Immature natural killer cell (primary cell): ENCODE data around the gene SVEP1. TPM values are rescaled to one million over a fixed set of nuclear protein-coding genes. Genes with fewer than 3 reads are reported as not detected.

ENCODE experiments used
- DNase-seq, 3 donors: peaks; one replicate each; pipeline ENCODE4 v3.0.0; 2022; ENCODE audit warnings: mixed read lengths in 1 of 3
- H3K27ac Mint-ChIP-seq, 6 donors: one replicate each; pipeline ENCODE4 v1.8.0; 2020; ENCODE audit warnings: mixed read lengths in 6 of 6, mild to moderate bottlenecking in 5 of 6, inconsistent platforms in 4 of 6, moderate library complexity in 3 of 6
- H3K27me3 Mint-ChIP-seq, 3 donors: one replicate each; pipeline ENCODE4 v1.8.0; 2020 to 2021; ENCODE audit warnings: low read depth in 3 of 3, mild to moderate bottlenecking in 3 of 3, mixed read lengths in 3 of 3, moderate library complexity in 3 of 3, inconsistent platforms in 1 of 3
- H3K36me3 Mint-ChIP-seq, 3 donors: one replicate each; pipeline ENCODE4 v1.8.0; 2020; ENCODE audit warnings: mixed read lengths in 3 of 3, inconsistent platforms in 2 of 3, mild to moderate bottlenecking in 2 of 3
- H3K4me1 Mint-ChIP-seq, 2 donors: one replicate each; pipeline ENCODE4 v1.8.0; 2020; ENCODE audit warnings: inconsistent platforms in 2 of 2, mild to moderate bottlenecking in 2 of 2, mixed read lengths in 2 of 2, moderate library complexity in 1 of 2
- H3K4me3 Mint-ChIP-seq, 5 donors: one replicate each; pipeline ENCODE4 v1.8.0; 2020; ENCODE audit warnings: mild to moderate bottlenecking in 5 of 5, mixed read lengths in 5 of 5, inconsistent platforms in 3 of 5, moderate library complexity in 3 of 5
- H3K9me3 Mint-ChIP-seq, 6 donors: one replicate each; pipeline ENCODE4 v1.8.0; 2020; ENCODE audit warnings: mild to moderate bottlenecking in 6 of 6, mixed read lengths in 6 of 6, inconsistent platforms in 4 of 6, moderate library complexity in 3 of 6
- polyA plus RNA-seq, 3 donors: library from polyadenylated mRNA; unstranded; fragments of 300-500 nt; fragmentation: Illumina TruSeq; gene quantifications; one replicate each; pipeline ENCODE4 v1.2.3, GENCODE V29; 2021

Gene SVEP1
- polyA plus RNA-seq, 3 donors from 2014 or later, result 0.03 TPM; not detected in 2

- Mint-ChIP-seq H3K36me3 (no peaks in the 10 kb centered on the region), H3K27ac (no peak overlapping the region), H3K4me1 (no peaks in the 10 kb centered on the region), H3K4me3 (no peak overlapping the region), H3K9me3 (no peaks in the 10 kb centered on the region), H3K27me3 (peaks cover 0 to 3% (median 2%) of the 10 kb centered on the region in 3 donors)
- no peak for DNase-seq
Measured at GRCh38 chr9:110476251-110476650, 103.3 kb downstream of the SVEP1 start.

GRCh38 chr9:110472111-110472510 is 107.4 kb downstream of the SVEP1 start:
- no peaks in the 10 kb centered on the region for H3K36me3 Mint-ChIP-seq
- DNase-seq, result no peak
- H3K4me3 Mint-ChIP-seq, result no peak overlapping the region
- peaks cover 0 to 2% (median 0%) of the 10 kb centered on the region in 3 donors for H3K27me3 Mint-ChIP-seq
- no peaks in the 10 kb centered on the region for H3K4me1 Mint-ChIP-seq
- H3K27ac Mint-ChIP-seq, result no peak overlapping the region
- peaks cover 0 to 1% (median 0%) of the 10 kb centered on the region in 6 donors for H3K9me3 Mint-ChIP-seq

GRCh38 chr9:110468950-110469349 is 110.6 kb downstream of the SVEP1 start:
- DNase-seq, result no peak
- H3K27me3 Mint-ChIP-seq, result no peaks in the 10 kb centered on the region
- no peaks in the 10 kb centered on the region for H3K36me3 Mint-ChIP-seq
- no peaks in the 10 kb centered on the region for H3K4me1 Mint-ChIP-seq
- no peak overlapping the region for H3K27ac Mint-ChIP-seq
- H3K9me3 Mint-ChIP-seq, result peaks cover 0 to 1% (median 0%) of the 10 kb centered on the region in 6 donors
- H3K4me3 Mint-ChIP-seq, result no peak overlapping the region

- Mint-ChIP-seq H3K9me3 (peaks cover 0 to 4% (median 2%) of the 10 kb centered on the region in 6 donors), H3K36me3 (no peaks in the 10 kb centered on the region), H3K4me1 (no peaks in the 10 kb centered on the region), H3K27me3 (no peaks in the 10 kb centered on the region), H3K27ac (no peak overlapping the region), H3K4me3 (no peak overlapping the region)
- DNase-seq, result no peak
Measured at GRCh38 chr9:110465190-110465589, 114.4 kb downstream of the SVEP1 start.

- H3K4me1 Mint-ChIP-seq, result no peaks in the 10 kb centered on the region
- peaks cover 0 to 4% (median 2%) of the 10 kb centered on the region in 6 donors for H3K9me3 Mint-ChIP-seq
- DNase-seq, result no peak
- H3K27me3 Mint-ChIP-seq, result no peaks in the 10 kb centered on the region
- no peak overlapping the region for H3K27ac Mint-ChIP-seq
- H3K4me3 Mint-ChIP-seq, result no peak overlapping the region
- no peaks in the 10 kb centered on the region for H3K36me3 Mint-ChIP-seq
Measured at GRCh38 chr9:110464321-110464720, 115.2 kb downstream of the SVEP1 start.

- Mint-ChIP-seq H3K36me3 (no peaks in the 10 kb centered on the region), H3K9me3 (peaks cover 0 to 5% (median 2%) of the 10 kb centered on the region in 6 donors)
- no peak for DNase-seq
Measured at GRCh38 chr9:110463499-110463898, 116.0 kb downstream of the SVEP1 start.

GRCh38 chr9:110457245-110457644 is 122.3 kb downstream of the SVEP1 start:
- Mint-ChIP-seq H3K27ac (no peak overlapping the region), H3K36me3 (no peaks in the 10 kb centered on the region), H3K4me1 (no peaks in the 10 kb centered on the region), H3K27me3 (peaks cover 2 to 3% (median 2%) of the 10 kb centered on the region in 3 donors), H3K9me3 (peaks cover 0 to 4% (median 2%) of the 10 kb centered on the region in 6 donors), H3K4me3 (no peak overlapping the region)
- DNase-seq, result no peak

More at GRCh38 chr9:110463499-110463898, 116.0 kb downstream of the SVEP1 start:
- H3K4me1 Mint-ChIP-seq, result no peaks in the 10 kb centered on the region
- no peak overlapping the region for H3K27ac Mint-ChIP-seq
- H3K4me3 Mint-ChIP-seq, result no peak overlapping the region
- H3K27me3 Mint-ChIP-seq, result no peaks in the 10 kb centered on the region

GRCh38 chr9:110456681-110457080 is 122.9 kb downstream of the SVEP1 start:
- no peaks in the 10 kb centered on the region for H3K36me3 Mint-ChIP-seq
- peaks cover 2 to 3% (median 3%) of the 10 kb centered on the region in 3 donors for H3K27me3 Mint-ChIP-seq
- H3K27ac Mint-ChIP-seq, result no peak overlapping the region
- DNase-seq, result no peak
- no peaks in the 10 kb centered on the region for H3K4me1 Mint-ChIP-seq
- no peak overlapping the region for H3K4me3 Mint-ChIP-seq
- peaks cover 0 to 4% (median 2%) of the 10 kb centered on the region in 6 donors for H3K9me3 Mint-ChIP-seq

GRCh38 chr9:110455860-110456259 is 123.7 kb downstream of the SVEP1 start:
- H3K27ac Mint-ChIP-seq, result no peak overlapping the region
- H3K36me3 Mint-ChIP-seq, result no peaks in the 10 kb centered on the region
- H3K9me3 Mint-ChIP-seq, result peaks cover 0 to 4% (median 2%) of the 10 kb centered on the region in 6 donors
- H3K4me3 Mint-ChIP-seq, result no peak overlapping the region
- DNase-seq, result no peak
- peaks cover 2 to 3% (median 3%) of the 10 kb centered on the region in 3 donors for H3K27me3 Mint-ChIP-seq
- no peaks in the 10 kb centered on the region for H3K4me1 Mint-ChIP-seq

GRCh38 chr9:110452227-110452801 is 127.2 kb downstream of the SVEP1 start:
- Mint-ChIP-seq H3K27me3 (peaks cover 2 to 5% (median 4%) of the 10 kb centered on the region in 3 donors), H3K36me3 (no peaks in the 10 kb centered on the region), H3K9me3 (peaks cover 0 to 4% (median 0%) of the 10 kb centered on the region in 6 donors), H3K4me1 (no peaks in the 10 kb centered on the region), H3K4me3 (no peak overlapping the region), H3K27ac (no peak overlapping the region)
- no peak for DNase-seq

- H3K4me3 Mint-ChIP-seq, result no peak overlapping the region
Measured at GRCh38 chr9:110451726-110452125, 127.8 kb downstream of the SVEP1 start.

GRCh38 chr9:110447476-110447875 is 132.1 kb downstream of the SVEP1 start:
- Mint-ChIP-seq H3K4me3 (no peak overlapping the region), H3K27me3 (peaks cover 0 to 4% (median 2%) of the 10 kb centered on the region in 3 donors), H3K4me1 (no peaks in the 10 kb centered on the region), H3K9me3 (peaks cover 0 to 11% (median under 1%) of the 10 kb centered on the region in 6 donors), H3K27ac (no peak overlapping the region), H3K36me3 (no peaks in the 10 kb centered on the region)
- DNase-seq, result no peak

More at GRCh38 chr9:110451726-110452125, 127.8 kb downstream of the SVEP1 start:
- Mint-ChIP-seq H3K9me3 (peaks cover 0 to 4% (median 0%) of the 10 kb centered on the region in 6 donors), H3K27ac (no peak overlapping the region), H3K27me3 (peaks cover 2 to 5% (median 4%) of the 10 kb centered on the region in 3 donors), H3K36me3 (no peaks in the 10 kb centered on the region), H3K4me1 (no peaks in the 10 kb centered on the region)
- DNase-seq, result no peak

GRCh38 chr9:110446171-110446570 is 133.4 kb downstream of the SVEP1 start:
- no peaks in the 10 kb centered on the region for H3K36me3 Mint-ChIP-seq
- H3K9me3 Mint-ChIP-seq, result peaks cover 0 to 20% (median under 1%) of the 10 kb centered on the region in 6 donors
- H3K4me1 Mint-ChIP-seq, result no peaks in the 10 kb centered on the region
- no peak overlapping the region for H3K4me3 Mint-ChIP-seq
- no peak for DNase-seq
- H3K27me3 Mint-ChIP-seq, result peaks cover 0 to 2% (median 1%) of the 10 kb centered on the region in 3 donors
- no peak overlapping the region for H3K27ac Mint-ChIP-seq

GRCh38 chr9:110444911-110445310 is 134.6 kb downstream of the SVEP1 start:
- Mint-ChIP-seq H3K27ac (no peak overlapping the region), H3K36me3 (no peaks in the 10 kb centered on the region), H3K4me3 (no peak overlapping the region), H3K4me1 (no peaks in the 10 kb centered on the region), H3K27me3 (peaks cover 0 to 2% (median 1%) of the 10 kb centered on the region in 3 donors), H3K9me3 (peaks cover 0 to 25% (median 1%) of the 10 kb centered on the region in 6 donors)
- DNase-seq, result no peak

GRCh38 chr9:110443866-110444220 is 135.7 kb downstream of the SVEP1 start:
- Mint-ChIP-seq H3K9me3 (peaks cover 0 to 26% (median 1%) of the 10 kb centered on the region in 6 donors), H3K27me3 (peaks cover 0 to 2% (median 1%) of the 10 kb centered on the region in 3 donors)

More at GRCh38 chr9:110443866-110444220, 135.7 kb downstream of the SVEP1 start:
- DNase-seq, result no peak
- no peak overlapping the region for H3K27ac Mint-ChIP-seq
- H3K4me1 Mint-ChIP-seq, result no peaks in the 10 kb centered on the region
- H3K36me3 Mint-ChIP-seq, result no peaks in the 10 kb centered on the region
- H3K4me3 Mint-ChIP-seq, result no peak overlapping the region
